Large intestine (tissue), 3 donors: ENCODE results near the gene MFAP2. TPM values are rescaled to one million over a fixed set of nuclear protein-coding genes. Genes with fewer than 3 reads are reported as not detected.
A peak's percentile ranks its signal among the peaks of the same experiment; 100 is the strongest.

Experiments
- DNase-seq, 2 donors: peaks; one replicate each; pipeline versions ENCODE4 v3.0.0 to v3.0.0-alpha.2; 2013
- H3K27ac ChIP-seq: one replicate; pipeline ENCODE4 v1.5.1; 2013; ENCODE audit warnings: low read length
- H3K27me3 ChIP-seq: 2 replicates; pipeline ENCODE4 v1.6.1; 2013; ENCODE audit warnings: low read length; ENCODE audit not compliant: control insufficient read depth, insufficient read depth
- H3K36me3 ChIP-seq: 2 replicates; pipeline ENCODE4 v1.6.1; 2013; ENCODE audit warnings: low read length; ENCODE audit not compliant: control insufficient read depth, insufficient read depth
- H3K4me1 ChIP-seq: one replicate; pipeline ENCODE4 v1.6.1; 2013; ENCODE audit warnings: low read length; ENCODE audit not compliant: control insufficient read depth, insufficient read depth
- H3K4me3 ChIP-seq: one replicate; pipeline ENCODE4 v1.5.1; 2013; ENCODE audit warnings: low read length
- H3K9me3 ChIP-seq: one replicate; pipeline ENCODE4 v1.6.1; 2013; ENCODE audit warnings: mild to moderate bottlenecking, low read depth, low read length, moderate library complexity; ENCODE audit not compliant: control insufficient read depth
- WGBS: methylation state at CpG from one replicate; pipeline ENCODE4 v1.1.5; 2013; ENCODE audit warnings: low lambda C conversion rate; ENCODE audit not compliant: insufficient coverage; 5-methylcytosine and 5-hydroxymethylcytosine counted together
- polyA plus RNA-seq: library from polyadenylated mRNA; unstranded; fragments of 120-200 nt; gene quantifications from one replicate; pipeline ENCODE4 v1.2.1, GENCODE V29; 2013

Gene MFAP2
- polyA plus RNA-seq, 1 donor: 121 TPM

DNA sequence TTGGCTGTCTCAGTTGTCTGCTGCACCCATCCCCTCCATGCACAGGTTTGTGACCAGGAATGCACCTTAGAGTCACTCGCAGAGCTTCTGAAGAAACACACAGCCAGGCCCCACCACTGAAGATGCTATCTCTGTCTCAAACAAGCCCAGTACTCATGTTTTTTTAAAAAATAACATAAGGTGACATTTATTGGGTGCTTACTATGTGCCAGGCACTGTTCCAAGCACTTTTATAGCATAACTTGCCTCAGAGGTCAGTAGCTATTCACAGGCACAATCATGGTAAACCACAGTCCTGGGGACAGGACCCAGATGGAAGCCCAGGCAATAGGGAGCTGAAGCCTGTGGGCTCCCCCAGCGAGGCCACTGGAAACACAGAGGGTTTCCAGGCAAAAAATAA, 40.1 kb upstream of the MFAP2 start:
- no peak overlapping the region for H3K27ac ChIP-seq
- no peaks in the 10 kb centered on the region for H3K9me3 ChIP-seq
- no CpG with 5 or more reads among the region's 2 CpGs for WGBS
- H3K4me1 ChIP-seq: peaks cover 5% of the 10 kb centered on the region
- DNase-seq: no peak
- no peak overlapping the region for H3K4me3 ChIP-seq
- peaks cover 73% of the 10 kb centered on the region for H3K36me3 ChIP-seq
- no peaks in the 10 kb centered on the region for H3K27me3 ChIP-seq

DNA sequence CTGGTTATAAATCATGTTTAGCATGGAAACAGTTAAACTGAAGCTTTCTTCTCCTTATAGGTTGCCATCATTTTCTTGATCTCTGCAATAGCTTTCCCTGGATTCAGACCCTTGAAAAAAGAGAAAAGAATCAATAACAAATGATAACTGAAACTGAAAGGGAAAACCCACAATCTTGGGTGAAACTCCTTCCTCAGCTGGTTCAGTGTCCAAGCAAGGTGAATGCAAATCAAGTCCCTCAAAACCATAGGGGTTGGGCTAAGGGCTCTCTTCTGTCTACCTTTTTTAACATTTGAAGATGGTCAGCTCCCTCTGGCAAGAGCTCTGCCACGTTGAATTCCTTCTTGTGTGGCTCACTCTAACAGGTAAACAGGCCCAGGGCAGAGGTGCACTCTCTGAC, 38.4 kb upstream of the MFAP2 start:
- no peak overlapping the region for H3K27ac ChIP-seq
- peaks cover 57% of the 10 kb centered on the region for H3K36me3 ChIP-seq
- H3K9me3 ChIP-seq: no peaks in the 10 kb centered on the region
- H3K27me3 ChIP-seq: no peaks in the 10 kb centered on the region
- no CpG with 5 or more reads among the region's 1 CpG for WGBS
- DNase-seq: no peak
- peaks cover 5% of the 10 kb centered on the region for H3K4me1 ChIP-seq
- H3K4me3 ChIP-seq: no peak overlapping the region

DNA sequence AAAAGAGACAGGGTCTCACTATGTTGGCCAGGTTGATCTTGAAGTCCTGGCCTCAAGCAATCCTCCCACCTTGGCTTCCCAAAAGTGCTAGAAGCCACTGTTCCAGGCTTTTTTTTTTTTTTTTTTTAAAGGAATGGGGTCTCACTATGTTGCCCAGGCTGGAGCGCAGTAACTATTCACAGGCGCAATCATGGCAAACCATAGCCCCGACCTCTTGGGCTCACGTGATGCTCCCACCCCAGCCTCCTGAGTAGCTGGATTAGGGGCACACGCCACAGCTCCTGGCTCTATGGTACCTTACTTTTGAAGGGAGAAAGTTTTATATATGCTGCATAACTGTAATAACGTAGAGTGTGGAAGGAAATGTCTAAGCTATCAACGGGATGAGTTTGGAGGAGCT, 37.0 kb upstream of the MFAP2 start:
- H3K4me1 ChIP-seq: peaks cover 5% of the 10 kb centered on the region
- no peak overlapping the region for H3K4me3 ChIP-seq
- H3K27me3 ChIP-seq: no peaks in the 10 kb centered on the region
- no peaks in the 10 kb centered on the region for H3K9me3 ChIP-seq
- H3K36me3 ChIP-seq: peaks cover 43% of the 10 kb centered on the region
- DNase-seq: no peak
- no peak overlapping the region for H3K27ac ChIP-seq
- no CpG with 5 or more reads among the region's 7 CpGs for WGBS

DNA sequence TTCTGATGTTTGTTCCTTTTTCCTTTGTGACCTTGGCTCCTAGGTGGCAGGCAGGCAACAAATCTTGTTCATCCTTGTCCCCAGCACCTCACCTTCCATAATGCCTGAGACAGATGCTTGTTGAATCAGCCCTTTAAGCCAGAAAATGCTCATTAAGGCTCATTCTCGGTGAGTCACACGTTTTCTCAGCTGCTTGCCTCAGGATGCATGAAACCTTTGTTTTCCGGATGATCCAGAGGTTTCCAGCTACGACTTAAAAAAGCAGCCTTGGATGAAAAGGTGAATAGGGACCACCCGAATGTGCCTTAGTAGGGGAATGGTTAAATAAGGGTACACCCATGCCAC, 35.9 kb upstream of the MFAP2 start:
- no CpG with 5 or more reads among the region's 5 CpGs for WGBS
- DNase-seq: no peak
- H3K27me3 ChIP-seq: no peaks in the 10 kb centered on the region
- no peaks in the 10 kb centered on the region for H3K9me3 ChIP-seq
- no peak overlapping the region for H3K4me3 ChIP-seq
- peaks cover 5% of the 10 kb centered on the region for H3K4me1 ChIP-seq
- H3K36me3 ChIP-seq: peaks cover 32% of the 10 kb centered on the region
- H3K27ac ChIP-seq: no peak overlapping the region

DNA sequence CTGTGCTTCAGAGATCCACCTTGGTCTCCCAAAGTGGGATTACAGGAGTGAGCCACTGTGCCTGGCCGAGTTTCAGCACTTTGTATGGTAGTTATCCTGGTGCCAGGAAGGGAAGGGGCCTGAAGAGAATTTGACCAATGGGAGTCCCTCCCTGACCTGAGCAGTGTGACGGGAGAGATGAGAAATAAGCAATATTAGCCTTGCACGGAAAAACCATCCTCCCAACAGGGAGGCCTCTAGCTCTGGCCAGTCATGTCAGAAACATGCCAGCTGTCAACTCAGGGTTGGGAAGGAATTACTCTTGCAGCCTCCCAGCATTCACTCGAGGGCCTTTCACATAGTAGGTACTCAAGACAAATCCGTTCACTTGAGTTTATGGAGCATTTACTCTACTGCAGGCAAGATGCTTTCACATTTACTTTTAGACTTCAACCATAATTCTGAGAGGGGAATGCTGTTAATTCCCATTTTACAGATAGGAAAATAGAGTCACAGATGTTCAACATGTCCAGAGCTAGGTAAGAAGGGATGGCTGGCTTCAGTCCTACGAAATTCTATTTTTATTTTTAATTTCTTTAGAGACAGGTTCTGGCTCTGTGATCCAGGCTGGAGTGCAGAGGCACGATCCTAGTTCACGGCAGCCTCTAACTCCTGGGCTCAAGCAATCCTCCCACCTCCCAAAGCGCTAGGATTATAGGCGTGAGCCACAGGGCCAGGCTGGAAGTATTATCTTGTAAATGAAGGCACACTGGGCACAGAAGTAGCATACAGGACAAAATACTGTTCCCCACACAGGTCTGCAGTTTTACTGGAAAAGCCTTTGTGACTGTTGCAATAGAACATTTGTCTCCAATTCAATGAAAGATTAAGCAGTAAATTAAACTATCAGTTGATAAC, 34.5 kb upstream of the MFAP2 start:
- WGBS: no CpG with 5 or more reads among the region's 10 CpGs

DNA sequence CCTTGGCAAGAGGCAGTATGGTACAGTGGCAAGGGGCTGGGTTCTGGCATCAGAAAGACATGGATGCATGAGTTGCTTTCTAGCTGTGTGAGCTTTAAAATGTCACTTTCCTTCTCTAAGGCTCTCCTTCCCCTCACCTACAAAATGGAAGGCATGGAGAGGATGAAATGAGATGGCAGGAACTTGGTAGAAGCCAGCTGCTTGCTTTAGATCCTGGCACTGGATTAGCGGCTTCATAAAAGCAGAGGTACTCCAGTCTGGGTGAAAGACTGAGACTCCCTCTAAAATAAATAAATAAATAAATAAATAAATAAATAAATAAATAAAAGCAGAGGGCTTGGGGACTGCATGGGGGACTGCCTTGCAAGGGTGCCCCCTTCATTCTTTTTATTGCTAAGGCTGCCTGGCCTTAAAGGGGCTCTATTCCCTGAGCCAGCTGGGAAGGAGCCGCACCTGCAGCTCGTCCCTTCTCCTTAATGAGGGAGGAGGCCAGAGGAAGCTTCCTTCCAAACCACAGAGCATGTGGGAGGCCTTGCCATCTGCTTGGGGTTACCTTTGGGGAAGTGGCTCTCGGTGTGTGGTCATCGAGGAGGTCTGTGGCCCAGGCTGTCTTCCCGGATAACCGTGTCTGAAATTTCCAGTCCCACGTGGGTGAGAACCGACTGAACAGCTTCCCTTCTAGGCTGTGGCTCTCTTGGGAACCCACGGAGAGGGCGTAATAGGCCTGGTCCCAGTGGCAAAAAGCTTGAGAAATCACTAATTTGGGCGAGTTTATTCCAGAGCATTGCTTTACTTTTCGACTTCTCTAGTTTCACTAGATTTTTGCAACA, 33.3 kb upstream of the MFAP2 start:
- DNase-seq: no peak
- H3K36me3 ChIP-seq: peaks cover 6% of the 10 kb centered on the region
- peaks cover 12% of the 10 kb centered on the region for H3K4me1 ChIP-seq
- no peak overlapping the region for H3K27ac ChIP-seq
- no peaks in the 10 kb centered on the region for H3K27me3 ChIP-seq
- H3K4me3 ChIP-seq: no peak overlapping the region
- no CpG with 5 or more reads among the region's 13 CpGs for WGBS
- no peaks in the 10 kb centered on the region for H3K9me3 ChIP-seq

More for the DNA sequence above, 34.5 kb upstream of the MFAP2 start:
- DNase-seq: no peak
- Histone ChIP-seq H3K36me3 (peaks cover 18% of the 10 kb centered on the region), H3K4me1 (peaks cover 12% of the 10 kb centered on the region), H3K9me3 (no peaks in the 10 kb centered on the region), H3K27me3 (no peaks in the 10 kb centered on the region), H3K27ac (no peak overlapping the region), H3K4me3 (no peak overlapping the region)

DNA sequence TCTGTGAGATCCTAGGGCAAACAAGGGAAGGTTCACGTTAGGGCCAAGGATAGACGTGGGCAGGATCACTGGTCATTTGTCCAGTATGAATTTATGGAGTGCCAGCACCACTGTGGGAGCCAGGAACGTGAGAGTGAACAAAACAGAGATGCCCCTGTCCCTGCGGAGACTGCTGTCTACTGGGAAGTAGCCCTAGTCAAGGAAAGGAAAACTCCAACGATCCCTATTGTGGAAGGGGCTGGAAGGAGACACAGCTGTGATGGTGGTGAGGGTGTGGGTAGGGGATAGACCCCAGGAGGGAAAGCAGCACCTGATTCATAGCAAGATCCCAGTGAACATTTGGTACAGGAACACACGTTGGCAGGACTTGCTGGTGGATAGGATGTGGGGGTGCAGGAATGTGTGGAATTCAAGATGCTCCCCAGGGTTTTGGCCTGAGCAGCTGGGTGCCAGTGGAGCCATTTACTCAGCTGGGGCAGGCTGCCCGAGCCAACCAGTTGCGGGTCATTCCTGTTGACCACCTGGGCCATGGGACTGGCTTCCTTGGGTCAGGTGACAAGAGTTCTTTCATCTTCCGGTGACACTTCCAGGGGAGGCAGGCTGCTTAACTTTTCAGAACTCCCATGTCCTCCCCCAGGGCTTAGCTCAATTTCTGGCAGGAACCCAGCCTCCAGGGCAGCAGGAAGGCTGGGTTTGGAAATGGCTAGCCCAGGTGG, 32.5 kb upstream of the MFAP2 start:
- peaks cover under 1% of the 10 kb centered on the region for H3K36me3 ChIP-seq
- H3K27ac ChIP-seq: no peak overlapping the region
- DNase-seq: no peak
- WGBS: no CpG with 5 or more reads among the region's 9 CpGs
- no peaks in the 10 kb centered on the region for H3K9me3 ChIP-seq
- peaks cover 12% of the 10 kb centered on the region for H3K4me1 ChIP-seq
- H3K27me3 ChIP-seq: no peaks in the 10 kb centered on the region
- no peak overlapping the region for H3K4me3 ChIP-seq

DNA sequence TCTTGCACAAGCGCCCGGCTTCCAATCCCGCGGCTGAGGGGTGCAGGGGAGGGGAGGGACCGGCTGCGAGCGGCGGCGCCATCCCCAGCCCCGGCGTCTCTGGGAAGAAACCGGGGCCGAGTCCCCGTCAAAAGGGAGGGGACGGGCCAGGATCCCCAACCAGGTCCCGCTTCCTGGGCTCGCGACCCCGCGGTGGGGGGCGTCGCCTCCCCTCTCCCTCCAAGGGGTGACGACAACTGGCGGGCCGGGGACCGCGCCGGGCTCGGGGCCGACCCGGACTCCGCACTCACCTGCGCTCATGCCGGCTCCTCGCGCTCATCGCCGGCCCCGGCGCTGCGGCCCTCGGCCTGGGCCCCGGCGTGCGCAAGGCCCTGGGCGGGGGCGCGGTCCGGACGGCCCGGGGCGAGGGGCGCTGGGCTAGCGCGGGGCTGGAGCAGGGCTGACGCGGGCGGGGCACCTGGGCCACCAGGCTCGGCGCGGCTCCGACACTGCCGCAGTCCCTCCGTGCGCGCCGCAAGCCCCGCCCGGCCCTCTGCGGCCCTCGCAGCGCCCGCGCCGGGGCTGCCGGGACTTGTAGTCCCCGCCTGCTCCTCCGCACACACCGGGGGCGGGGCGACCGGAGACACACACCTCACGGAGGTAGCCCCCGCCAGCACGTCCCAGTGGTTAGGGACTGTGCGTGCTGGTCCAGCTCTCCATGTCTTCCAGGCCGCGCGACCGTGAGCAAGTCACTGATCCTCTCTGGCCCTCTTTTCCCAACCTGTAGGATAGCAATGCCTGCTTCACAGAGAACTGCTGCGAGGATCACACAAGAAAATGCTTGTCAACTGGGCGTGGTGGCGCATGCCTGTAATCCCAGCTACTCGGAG, 31.3 kb upstream of the MFAP2 start, which contains the start of gene ATP13A2:
Gene ATP13A2 (minus strand): TSS at position 490 of the 869 bp plus-strand sequence. CDS start 190 bp downstream, at position 300.
- no peaks in the 10 kb centered on the region for H3K36me3 ChIP-seq
- H3K4me3 ChIP-seq: peak within 1 kb of the TSS; percentile 67
- no CpG with 5 or more reads among the region's 94 CpGs for WGBS
- peak; percentile 83 to 93 for DNase-seq
- no peaks in the 10 kb centered on the region for H3K9me3 ChIP-seq
- H3K27me3 ChIP-seq: no peaks in the 10 kb centered on the region
- no peak within 1 kb of the TSS for H3K27ac ChIP-seq
- H3K4me1 ChIP-seq: peaks cover 12% of the 10 kb centered on the region

DNA sequence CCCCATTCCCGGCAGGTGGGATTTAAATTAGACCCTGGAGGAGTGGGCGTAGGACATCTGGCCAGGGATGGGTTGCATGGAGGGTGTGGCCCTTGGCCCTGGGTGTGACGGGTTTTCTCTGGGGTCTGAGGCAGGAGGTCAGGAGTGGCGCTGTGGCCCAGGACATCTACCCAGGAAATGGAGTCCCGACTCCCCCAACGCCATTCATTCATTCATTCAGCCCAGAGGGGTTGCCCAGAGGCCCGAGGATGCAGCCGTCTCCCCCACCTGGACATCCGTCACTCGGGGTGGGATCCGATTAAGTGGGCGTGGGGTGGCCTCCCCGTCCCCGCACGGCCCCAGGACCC, 30.6 kb upstream of the MFAP2 start:
- no CpG with 5 or more reads among the region's 15 CpGs for WGBS
- DNase-seq: no peak

More for the DNA sequence above, 30.6 kb upstream of the MFAP2 start:
- Histone ChIP-seq H3K4me1 (peaks cover 9% of the 10 kb centered on the region), H3K9me3 (no peaks in the 10 kb centered on the region), H3K27me3 (no peaks in the 10 kb centered on the region), H3K36me3 (no peaks in the 10 kb centered on the region), H3K4me3 (peak overlapping the region; percentile 67), H3K27ac (no peak overlapping the region)
